IPS-18c (cell line): Measurements from ENCODE around the gene KCNB1.

Experiments
- H3K4me3 ChIP-seq: 2 replicates; pipeline ENCODE4 v1.7.0; 2013; ENCODE audit warnings: low read depth, mild to moderate bottlenecking, low read length, moderate library complexity; ENCODE audit not compliant: insufficient read depth
- H3K9me3 ChIP-seq: one replicate; pipeline ENCODE4 v1.6.1; 2013; ENCODE audit warnings: mild to moderate bottlenecking, low read length, moderate library complexity; ENCODE audit not compliant: control insufficient read depth, insufficient read depth

Gene KCNB1

GRCh38 chr20:49375170-49375569 is 107.3 kb downstream of the KCNB1 start:
- Histone ChIP-seq H3K4me3 (no peak overlapping the region), H3K9me3 (no peaks in the 10 kb centered on the region)

- Histone ChIP-seq H3K4me3 (no peak overlapping the region), H3K9me3 (no peaks in the 10 kb centered on the region)
Observed at GRCh38 chr20:49372095-49372734, 110.3 kb downstream of the KCNB1 start.

- no peak overlapping the region for H3K4me3 ChIP-seq
- no peaks in the 10 kb centered on the region for H3K9me3 ChIP-seq
Observed at GRCh38 chr20:49368596-49368995, 113.9 kb downstream of the KCNB1 start.

- Histone ChIP-seq H3K9me3 (no peaks in the 10 kb centered on the region), H3K4me3 (no peak overlapping the region)
Observed at GRCh38 chr20:49367113-49367512, 115.4 kb downstream of the KCNB1 start.

- H3K9me3 ChIP-seq = no peaks in the 10 kb centered on the region
- H3K4me3 ChIP-seq = no peak overlapping the region
Observed at GRCh38 chr20:49366687-49367086, 115.8 kb downstream of the KCNB1 start.

GRCh38 chr20:49361862-49362660 is 120.4 kb downstream of the KCNB1 start:
- H3K9me3 ChIP-seq = no peaks in the 10 kb centered on the region
- H3K4me3 ChIP-seq = no peak overlapping the region

GRCh38 chr20:49360242-49360968 is 122.1 kb downstream of the KCNB1 start:
- Histone ChIP-seq H3K4me3 (no peak overlapping the region), H3K9me3 (peaks cover 4% of the 10 kb centered on the region)

- H3K4me3 ChIP-seq = no peak overlapping the region
- H3K9me3 ChIP-seq = peaks cover 4% of the 10 kb centered on the region
Observed at GRCh38 chr20:49356676-49357075, 125.8 kb downstream of the KCNB1 start.

GRCh38 chr20:49354673-49355072 is 127.8 kb downstream of the KCNB1 start:
- H3K9me3 ChIP-seq = peaks cover 4% of the 10 kb centered on the region
- H3K4me3 ChIP-seq = no peak overlapping the region

- Histone ChIP-seq H3K4me3 (no peak overlapping the region), H3K9me3 (peaks cover 4% of the 10 kb centered on the region)
Observed at GRCh38 chr20:49353348-49353747, 129.1 kb downstream of the KCNB1 start.

GRCh38 chr20:49352751-49353150 is 129.7 kb downstream of the KCNB1 start:
- Histone ChIP-seq H3K9me3 (peaks cover 4% of the 10 kb centered on the region), H3K4me3 (no peak overlapping the region)

GRCh38 chr20:49351775-49352174 is 130.7 kb downstream of the KCNB1 start:
- peaks cover 3% of the 10 kb centered on the region for H3K9me3 ChIP-seq
- H3K4me3 ChIP-seq = no peak overlapping the region

GRCh38 chr20:49349694-49350252 is 132.7 kb downstream of the KCNB1 start:
- H3K9me3 ChIP-seq = no peaks in the 10 kb centered on the region
- no peak overlapping the region for H3K4me3 ChIP-seq

GRCh38 chr20:49349078-49349477 is 133.4 kb downstream of the KCNB1 start:
- Histone ChIP-seq H3K4me3 (no peak overlapping the region), H3K9me3 (no peaks in the 10 kb centered on the region)

- H3K9me3 ChIP-seq = no peaks in the 10 kb centered on the region
Observed at GRCh38 chr20:49348563-49348962, 133.9 kb downstream of the KCNB1 start.

GRCh38 chr20:49347156-49347555 is 135.3 kb downstream of the KCNB1 start:
- no peaks in the 10 kb centered on the region for H3K9me3 ChIP-seq
- no peak overlapping the region for H3K4me3 ChIP-seq

More at GRCh38 chr20:49348563-49348962, 133.9 kb downstream of the KCNB1 start:
- H3K4me3 ChIP-seq = no peak overlapping the region

GRCh38 chr20:49346682-49347081 is 135.8 kb downstream of the KCNB1 start:
- Histone ChIP-seq H3K4me3 (no peak overlapping the region), H3K9me3 (no peaks in the 10 kb centered on the region)

GRCh38 chr20:49345524-49345923 is 136.9 kb downstream of the KCNB1 start:
- H3K4me3 ChIP-seq = no peak overlapping the region
- no peaks in the 10 kb centered on the region for H3K9me3 ChIP-seq
